IMR-90 (cell line): ENCODE data around the gene PIEZO2. TPM values are rescaled to one million over a fixed set of nuclear protein-coding genes. Genes with fewer than 3 reads are reported as not detected.
"Not testable (repeated sequence)": the region's sequence is repeated elsewhere in the genome, so short reads cannot be mapped to it uniquely, and the experiment has no call there.

Experiments used
- ATAC-seq: fragments of 200-7000 bp; cut with Tn5 transposase; 2 replicates; pipeline ENCODE4 v1.9.1; 2020; ENCODE audit warnings: low read depth, mild to moderate bottlenecking, moderate library complexity
- BruUV-seq: library from RNA; stranded (reverse); fragments of 400-500 nt; replicated peaks from 2 replicates; lab custom pipeline; 2021; lab: Mats Ljungman, UMichigan
- CTCF ChIA-PET: fragments of 300-600 bp; formaldehyde crosslinking; extraction: SDS; loops from one replicate; lab custom pipeline; 2021; ENCODE audit warnings: antibody characterized with exemption; lab: Yijun Ruan, JAX
- POLR2A ChIA-PET: fragments of 300-600 bp; sonication (Branson Sonifier 250); formaldehyde crosslinking; loops from one replicate; lab custom pipeline; 2022; ENCODE audit warnings: antibody characterized with exemption; ENCODE audit not compliant: unreplicated experiment; lab: Charles Lee
- DNase-seq: peaks from one replicate; pipeline ENCODE4 v3.0.0; 2013
- H2AFZ ChIP-seq: replicated peaks from 2 replicates; pipeline ENCODE3; 2013; ENCODE audit warnings: low read length, mild to moderate bottlenecking; ENCODE audit not compliant: poor library complexity
- H2AK5ac ChIP-seq: 2 replicates; pipeline ENCODE4 v1.6.1; 2013; ENCODE audit warnings: low read depth, low read length, inconsistent platforms
- H2AK9ac ChIP-seq: replicated peaks from 2 replicates; pipeline ENCODE3; 2013; ENCODE audit warnings: mild to moderate bottlenecking, low read depth, low read length, moderate library complexity; ENCODE audit not compliant: poor library complexity
- H2BK120ac ChIP-seq: 2 replicates; pipeline ENCODE4 v1.6.1; 2013; ENCODE audit warnings: low read depth, low read length, inconsistent platforms
- H2BK15ac ChIP-seq: 3 replicates; pipeline ENCODE4 v1.6.1; 2013; ENCODE audit warnings: low read depth, low read length, inconsistent platforms
- H2BK20ac ChIP-seq: 2 replicates; pipeline ENCODE4 v1.6.1; 2013; ENCODE audit warnings: low read depth, mild to moderate bottlenecking, inconsistent platforms, low read length, moderate library complexity
- H2BK5ac ChIP-seq: 2 replicates; pipeline ENCODE4 v1.6.1; 2013; ENCODE audit warnings: mild to moderate bottlenecking, low read depth, low read length, inconsistent platforms; ENCODE audit not compliant: poor library complexity, severe bottlenecking
- H3K14ac ChIP-seq: replicated peaks from 2 replicates; pipeline ENCODE4 v1.6.1; 2013; ENCODE audit warnings: low read depth, low read length, inconsistent platforms
- H3K18ac ChIP-seq: 2 replicates; pipeline ENCODE4 v1.6.1; 2013; ENCODE audit warnings: low read depth, low read length, control low read depth
- H3K23ac ChIP-seq: 2 replicates; pipeline ENCODE4 v1.6.1; 2013; ENCODE audit warnings: low read depth, low read length, inconsistent platforms
- H3K27ac ChIP-seq: 2 replicates; pipeline ENCODE4 v1.5.1; 2013; ENCODE audit warnings: mild to moderate bottlenecking, control low read depth, low read length; ENCODE audit not compliant: insufficient read depth
- H3K27me3 ChIP-seq: 2 replicates; pipeline ENCODE4 v1.6.1; 2013; ENCODE audit warnings: low read length; ENCODE audit not compliant: control insufficient read depth, insufficient read depth
- H3K36me3 ChIP-seq: 2 replicates; pipeline ENCODE4 v1.6.1; 2013; ENCODE audit warnings: low read length, mixed read lengths; ENCODE audit not compliant: control insufficient read depth, insufficient read depth
- H3K4ac ChIP-seq: 2 replicates; pipeline ENCODE4 v1.6.1; 2013; ENCODE audit warnings: low read depth, low read length, inconsistent platforms
- H3K4me1 ChIP-seq: 2 replicates; pipeline ENCODE4 v1.6.1; 2013; ENCODE audit warnings: low read length, mixed read lengths; ENCODE audit not compliant: control insufficient read depth, insufficient read depth
- H3K4me2 ChIP-seq: 2 replicates; pipeline ENCODE4 v1.6.1; 2013; ENCODE audit warnings: low read depth, mild to moderate bottlenecking, control low read depth, low read length, moderate library complexity
- H3K4me3 ChIP-seq: 2 replicates; pipeline ENCODE4 v1.5.1; 2013; ENCODE audit warnings: low read depth, mild to moderate bottlenecking, control low read depth, low read length, moderate library complexity; ENCODE audit not compliant: insufficient read depth
- H3K56ac ChIP-seq: 2 replicates; pipeline ENCODE4 v1.6.1; 2013; ENCODE audit warnings: low read length, inconsistent platforms; ENCODE audit not compliant: insufficient read depth; ENCODE audit errors: extremely low read depth
- H3K79me1 ChIP-seq, 2 experiments: 2 replicates each; pipeline ENCODE4 v1.6.1; 2013; ENCODE audit warnings: low read length in 2 of 2, inconsistent platforms in 1 of 2, low read depth in 1 of 2
- H3K9ac ChIP-seq: 2 replicates; pipeline ENCODE4 v1.6.1; 2013; ENCODE audit warnings: low read depth, low read length, control low read depth
- H3K9me1 ChIP-seq: 2 replicates; pipeline ENCODE4 v1.6.1; 2013; ENCODE audit warnings: low read length, inconsistent platforms; ENCODE audit not compliant: insufficient read depth
- H3K9me3 ChIP-seq: 2 replicates; pipeline ENCODE4 v1.6.1; 2013; ENCODE audit warnings: low read length; ENCODE audit not compliant: control insufficient read depth, insufficient read depth
- H4K20me1 ChIP-seq: 2 replicates; pipeline ENCODE4 v1.6.1; 2013; ENCODE audit warnings: low read length, inconsistent platforms; ENCODE audit not compliant: insufficient read depth
- H4K5ac ChIP-seq: 2 replicates; pipeline ENCODE4 v1.6.1; 2013; ENCODE audit warnings: mild to moderate bottlenecking, low read depth, low read length, control low read depth
- H4K8ac ChIP-seq, 2 experiments: 2 replicates each; pipeline ENCODE4 v1.6.1; 2013; ENCODE audit warnings: low read depth in 2 of 2, low read length in 2 of 2, control low read depth in 1 of 2, inconsistent platforms in 1 of 2
- H4K91ac ChIP-seq: 2 replicates; pipeline ENCODE4 v1.6.1; 2013; ENCODE audit warnings: low read depth, low read length, inconsistent platforms; ENCODE audit not compliant: insufficient read depth
- BHLHE40 ChIP-seq: fragments of 150-350 bp; IDR thresholded peaks from 2 replicates; pipeline ENCODE4 v1.6.1; 2016; ENCODE audit warnings: mild to moderate bottlenecking, low read depth, low read length
- WGBS, 2 experiments: methylation state at CpG; one replicate each; pipeline versions ENCODE4 v1.1.5 to v1.1.7; 2013; ENCODE audit warnings: missing lambda C conversion rate in 2 of 2; ENCODE audit not compliant: insufficient read length in 1 of 2; ENCODE audit errors: extremely low coverage in 2 of 2; 5-methylcytosine and 5-hydroxymethylcytosine counted together
- dilution Hi-C: fragments of 300-500 bp; cut with HindIII; formaldehyde crosslinking; loops from one replicate; pipeline ENCODE4 v1.14.3; 2018; ENCODE audit warnings: low sequenced_read_pairs; ENCODE audit not compliant: unreplicated experiment
- in situ Hi-C: fragments of 300-500 bp; cut with MboI; formaldehyde crosslinking; loops from 3 replicates; pipeline ENCODE4 v1.14.3; 2019; ENCODE audit warnings: low sequenced_read_pairs, inconsistent platforms, mixed read lengths
- intact Hi-C: fragments of 100-400 bp; cut with micrococcal nuclease; formaldehyde crosslinking; loops from 2 replicates; pipeline ENCODE4 v1.10.0; 2022
- polyA plus RNA-seq, 3 experiments: library from polyadenylated mRNA; depleted of rRNA; stranded (reverse); fragments of >200 nt; gene quantifications; 2 replicates each; pipeline ENCODE4 v1.2.3, GENCODE V29; 2012; ENCODE audit warnings: low replicate concordance in 1 of 3
- total RNA-seq: library from RNA; depleted of rRNA; stranded (reverse); fragments of >200 nt; gene quantifications from 2 replicates; pipeline ENCODE4 v1.2.3, GENCODE V29; 2012

Gene PIEZO2
- total and polyA plus RNA-seq, 2 of the 4 experiments (the other 2 are of a cell fraction) = 2.4 to 4.1 TPM

- Histone ChIP-seq H4K5ac (no peak overlapping the region), H2BK20ac (no peak overlapping the region), H3K9me1 (no peaks in the 10 kb centered on the region), H4K20me1 (no peaks in the 10 kb centered on the region), H2AFZ (no peak overlapping the region), H3K18ac (no peak overlapping the region), H3K4ac (no peak overlapping the region), H2AK5ac (no peak overlapping the region), H2BK15ac (no peak overlapping the region), H3K4me2 (no peak overlapping the region), H4K8ac (no peak overlapping the region), H3K27ac (no peak overlapping the region), H4K91ac (no peak overlapping the region), H3K36me3 (no peaks in the 10 kb centered on the region), H3K56ac (no peak overlapping the region), H2BK5ac (no peak overlapping the region), H3K4me1 (peaks cover 2% of the 10 kb centered on the region; the same call in 1 of the 2 replicates), H2BK120ac (no peak overlapping the region), H3K27me3 (no peaks in the 10 kb centered on the region), H3K79me1 (no peaks in the 10 kb centered on the region), H3K9me3 (no peaks in the 10 kb centered on the region), H3K4me3 (no peak overlapping the region), H2AK9ac (no peak overlapping the region), H3K14ac (no peak overlapping the region), H3K9ac (no peak overlapping the region), H3K23ac (no peak overlapping the region)
- in situ Hi-C loops (no loop called here), intact Hi-C loops (no loop called here), dilution Hi-C loops (no loop called here)
- BruUV-seq = no TSS peak
- CTCF ChIA-PET = no interaction called here
- POLR2A ChIA-PET = no interaction called here
- no peak for ATAC-seq
- 90% methylated on average over 2 of the region's 23 CpGs; no CpG with 5 or more reads in 1 of the 2 experiments for WGBS, 2 experiments
- TF ChIP-seq BHLHE40 = no peak
- no peak for DNase-seq
Measured at GRCh38 chr18:10916387-10916786, 233.0 kb downstream of the PIEZO2 start.

- H4K91ac ChIP-seq, dilution Hi-C loops, H3K9me1 ChIP-seq, H3K36me3 ChIP-seq, H3K27ac ChIP-seq, CTCF ChIA-PET, H4K8ac ChIP-seq, H3K9me3 ChIP-seq, BruUV-seq, H3K4ac ChIP-seq, H2AK9ac ChIP-seq, H2BK15ac ChIP-seq, H3K9ac ChIP-seq, H3K4me3 ChIP-seq, H2AFZ ChIP-seq, in situ Hi-C loops, H4K5ac ChIP-seq, POLR2A ChIA-PET, H3K56ac ChIP-seq, H3K18ac ChIP-seq, H4K20me1 ChIP-seq, intact Hi-C loops, H2AK5ac ChIP-seq, H3K79me1 ChIP-seq, H3K27me3 ChIP-seq, H2BK5ac ChIP-seq, ATAC-seq, H3K14ac ChIP-seq, H2BK120ac ChIP-seq, H2BK20ac ChIP-seq, DNase-seq, H3K4me1 ChIP-seq, H3K23ac ChIP-seq, H3K4me2 ChIP-seq: not testable (repeated sequence)
- no CpG with 5 or more reads among the region's 5 CpGs for WGBS, 2 experiments
Measured at GRCh38 chr18:10915748-10916147, 233.6 kb downstream of the PIEZO2 start.
